IgD-negative memory B cell (primary cell): ENCODE results near the gene ALDH7A1. TPM values are rescaled to one million over a fixed set of nuclear protein-coding genes. Genes with fewer than 3 reads are reported as not detected.
"Not testable (repeated sequence)": the region's sequence is repeated elsewhere in the genome, so short reads cannot be mapped to it uniquely, and the experiment has no call there.

Experiments used
- H3K27ac Mint-ChIP-seq, 3 donors: one replicate each; pipeline ENCODE4 v1.8.0; 2020 to 2022; ENCODE audit warnings: mild to moderate bottlenecking in 3 of 3, mixed read lengths in 3 of 3, moderate library complexity in 1 of 3
- H3K27me3 Mint-ChIP-seq: one replicate; pipeline ENCODE4 v1.8.0; 2021; ENCODE audit warnings: mixed read lengths
- H3K36me3 Mint-ChIP-seq: one replicate; pipeline ENCODE4 v1.8.0; 2020; ENCODE audit warnings: mild to moderate bottlenecking, mixed read lengths
- H3K4me1 Mint-ChIP-seq, 3 donors: one replicate each; pipeline ENCODE4 v1.8.0; 2020 to 2022; ENCODE audit warnings: mixed read lengths in 3 of 3, mild to moderate bottlenecking in 1 of 3
- H3K4me3 Mint-ChIP-seq, 4 donors: one replicate each; pipeline ENCODE4 v1.8.0; 2020 to 2022; ENCODE audit warnings: mild to moderate bottlenecking in 4 of 4, mixed read lengths in 4 of 4, moderate library complexity in 3 of 4
- H3K9me3 Mint-ChIP-seq, 3 donors: one replicate each; pipeline ENCODE4 v1.8.0; 2020 to 2021; ENCODE audit warnings: mixed read lengths in 3 of 3, mild to moderate bottlenecking in 1 of 3
- polyA plus RNA-seq: library from polyadenylated mRNA; unstranded; fragments of 300-500 nt; fragmentation: Illumina TruSeq; gene quantifications from one replicate; pipeline ENCODE4 v1.2.3, GENCODE V29; 2021

ALDH7A1 gene
- polyA plus RNA-seq, 1 donor from 2014 or later: 5.6 TPM

DNA sequence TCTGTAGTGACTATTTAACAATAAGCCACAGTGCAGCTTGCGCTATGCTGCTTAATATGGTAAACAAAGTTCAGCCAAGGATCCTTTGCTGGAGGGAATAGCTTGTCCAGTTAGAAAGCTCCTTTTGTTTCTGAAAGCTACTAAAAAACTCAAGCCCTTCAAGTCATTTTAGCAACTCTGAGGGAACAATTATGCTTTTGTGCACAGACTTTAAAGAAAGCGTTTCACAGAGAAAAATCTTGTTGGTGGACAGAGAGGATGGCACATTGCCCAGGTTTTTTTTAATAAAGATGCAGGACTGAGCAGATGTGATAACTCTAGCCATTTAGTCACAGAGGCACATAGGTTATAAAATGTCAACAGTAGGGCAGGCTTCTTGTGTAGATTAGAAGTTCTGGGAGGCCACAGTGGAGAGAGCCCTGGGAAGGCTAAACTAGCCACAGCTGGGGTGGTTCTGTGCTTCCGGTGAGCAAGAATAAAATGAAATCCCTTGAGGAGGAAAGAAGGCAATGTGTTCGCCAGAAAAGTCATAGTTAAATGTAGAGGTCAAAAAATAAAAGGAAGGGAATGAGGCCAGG is 63.4 kb downstream of the ALDH7A1 start:
- H3K4me1 Mint-ChIP-seq: no peaks in the 10 kb centered on the region
- H3K36me3 Mint-ChIP-seq: no peaks in the 10 kb centered on the region
- H3K4me3 Mint-ChIP-seq: no peak overlapping the region
- peaks cover 0 to 2% (median 0%) of the 10 kb centered on the region in 3 donors for H3K9me3 Mint-ChIP-seq
- peaks cover 3% of the 10 kb centered on the region for H3K27me3 Mint-ChIP-seq
- H3K27ac Mint-ChIP-seq: no peak overlapping the region

DNA sequence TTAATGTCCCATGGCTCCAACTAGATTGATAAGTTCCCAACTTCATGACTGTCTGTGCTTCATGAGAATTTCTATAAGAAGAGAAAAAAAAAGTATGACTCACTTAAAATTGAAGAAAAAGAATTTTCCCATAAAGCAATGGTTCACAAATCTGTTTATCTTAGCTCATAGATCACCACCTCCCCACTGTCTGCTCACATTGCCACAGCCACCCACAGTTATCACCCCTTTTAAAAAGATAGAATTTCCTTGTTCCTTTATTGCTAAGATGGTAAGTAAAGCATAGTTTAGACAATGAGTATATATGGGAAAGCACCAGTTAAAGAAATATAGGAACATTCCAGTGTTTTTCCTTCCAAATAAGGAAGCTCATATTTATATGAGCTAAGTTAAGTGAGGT is 67.1 kb downstream of the ALDH7A1 start:
- Mint-ChIP-seq H3K36me3 (no peaks in the 10 kb centered on the region), H3K27ac (no peak overlapping the region), H3K9me3 (peaks cover 0 to 2% (median 0%) of the 10 kb centered on the region in 3 donors), H3K27me3 (peaks cover 5% of the 10 kb centered on the region), H3K4me3 (no peak overlapping the region), H3K4me1 (no peaks in the 10 kb centered on the region)

DNA sequence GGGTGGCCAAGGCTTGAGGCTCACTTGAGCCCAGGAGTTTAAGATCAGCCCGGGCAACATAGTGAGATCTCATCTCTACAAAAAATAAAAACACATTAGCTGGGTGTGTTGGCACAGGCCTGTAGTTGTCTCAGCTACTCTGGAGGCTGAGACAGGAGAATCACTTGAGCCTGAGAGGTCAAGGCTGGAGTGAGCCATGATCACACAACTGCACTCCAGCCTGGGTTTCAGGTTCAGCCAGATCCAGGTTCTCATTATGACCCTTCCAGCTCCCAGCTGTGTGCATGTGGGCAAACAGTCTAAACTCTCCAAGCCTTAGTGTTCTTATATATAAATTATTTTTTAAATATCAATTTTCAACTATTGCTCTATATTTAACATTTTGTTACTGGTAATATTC is 67.9 kb downstream of the ALDH7A1 start:
- Mint-ChIP-seq H3K27me3 (peaks cover 5% of the 10 kb centered on the region), H3K9me3 (peaks cover 0 to 2% (median 0%) of the 10 kb centered on the region in 3 donors), H3K27ac (no peak overlapping the region), H3K36me3 (no peaks in the 10 kb centered on the region), H3K4me3 (no peak overlapping the region), H3K4me1 (no peaks in the 10 kb centered on the region)

DNA sequence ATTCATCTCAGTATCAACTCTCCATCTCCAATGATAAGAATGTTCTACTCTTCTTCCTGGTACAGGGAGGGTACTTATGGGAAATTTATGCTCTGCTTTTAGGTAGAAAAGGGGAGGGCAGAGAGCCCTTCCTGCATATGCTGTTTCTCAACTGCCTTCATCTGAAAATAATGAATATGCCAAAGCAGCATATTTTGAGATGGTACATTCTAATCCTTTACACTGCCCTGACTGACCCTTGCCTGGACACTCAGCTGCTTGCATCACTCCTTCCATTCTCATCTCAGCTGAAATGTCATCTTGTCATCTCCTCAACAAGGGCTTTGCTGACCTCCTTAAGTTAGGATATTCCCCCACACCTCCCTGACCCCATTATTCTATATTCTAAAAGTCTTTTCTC is 68.5 kb downstream of the ALDH7A1 start:
- no peak overlapping the region for H3K27ac Mint-ChIP-seq

DNA sequence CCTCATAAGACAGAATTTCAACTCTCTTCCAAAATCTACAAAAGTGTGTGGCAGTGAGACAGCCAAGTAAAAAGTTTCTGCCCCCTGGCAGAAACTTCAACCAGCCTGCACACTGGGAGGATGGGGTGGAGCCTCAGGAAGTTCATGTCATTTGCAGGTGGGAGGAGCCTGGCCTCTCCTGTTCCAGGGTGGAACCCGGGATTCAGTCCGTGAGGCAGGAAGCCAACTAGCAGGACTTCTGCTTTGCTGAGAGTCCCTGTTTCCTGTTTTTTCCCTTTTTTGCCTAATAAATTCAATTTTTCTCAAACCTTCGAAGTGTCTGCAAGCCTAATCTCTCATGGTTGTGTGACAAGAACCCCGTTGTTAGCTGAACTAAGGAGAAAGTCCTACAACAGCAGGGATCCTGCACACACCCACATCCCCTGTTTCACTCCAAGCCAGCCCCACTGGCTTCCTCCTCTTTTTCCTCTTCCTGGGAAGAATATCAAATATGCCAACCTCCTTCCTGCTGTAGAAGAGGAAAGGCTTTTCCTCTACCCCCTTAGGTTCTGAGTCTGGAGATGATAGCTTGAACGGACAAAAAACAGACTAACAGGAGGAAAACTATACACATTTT is 69.3 kb downstream of the ALDH7A1 start:
- Mint-ChIP-seq H3K27me3 (peaks cover 5% of the 10 kb centered on the region), H3K9me3 (peaks cover 0 to 2% (median 0%) of the 10 kb centered on the region in 3 donors), H3K27ac (no peak overlapping the region), H3K36me3 (no peaks in the 10 kb centered on the region), H3K4me1 (no peaks in the 10 kb centered on the region), H3K4me3 (no peak overlapping the region)

More for the DNA sequence above, 68.5 kb downstream of the ALDH7A1 start:
- Mint-ChIP-seq H3K27me3 (peaks cover 5% of the 10 kb centered on the region), H3K36me3 (no peaks in the 10 kb centered on the region), H3K9me3 (peaks cover 0 to 2% (median 0%) of the 10 kb centered on the region in 3 donors), H3K4me3 (no peak overlapping the region), H3K4me1 (no peaks in the 10 kb centered on the region)

DNA sequence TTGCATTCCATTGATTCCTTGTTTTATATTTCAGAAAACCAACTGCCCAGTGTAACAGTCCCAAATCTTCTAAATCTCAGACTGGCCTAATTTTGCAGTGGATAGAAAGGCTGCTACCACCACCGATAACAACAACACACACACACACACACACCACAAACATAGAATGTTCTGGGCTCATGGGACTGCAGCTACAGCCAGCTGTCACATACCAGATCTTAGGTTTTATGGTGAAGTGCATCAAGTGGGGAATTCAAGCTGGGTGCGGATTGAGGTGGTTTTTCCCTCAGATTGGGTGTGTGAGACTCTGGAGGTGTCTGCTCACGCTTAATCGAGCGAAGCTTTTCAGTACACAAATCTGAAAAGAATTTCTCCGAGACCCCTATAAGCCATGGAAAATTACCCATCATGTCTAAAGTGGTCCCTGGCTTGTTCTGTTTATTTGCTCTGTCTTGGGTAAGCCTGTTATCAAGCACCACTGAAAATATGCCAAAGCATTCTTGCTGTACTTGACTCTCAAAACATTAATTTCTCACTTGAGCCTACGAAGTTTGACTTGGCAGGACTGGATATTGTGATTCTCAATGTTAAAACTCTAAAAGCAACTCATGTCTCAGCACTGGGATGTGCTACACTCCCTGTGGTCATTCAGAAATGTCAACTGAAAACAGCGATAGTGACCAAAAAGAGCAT is 71.1 kb downstream of the ALDH7A1 start:
- H3K27me3 Mint-ChIP-seq: peaks cover 9% of the 10 kb centered on the region
- H3K9me3 Mint-ChIP-seq: peaks cover 0 to 2% (median 0%) of the 10 kb centered on the region in 3 donors
- H3K4me1 Mint-ChIP-seq: no peaks in the 10 kb centered on the region
- peak overlapping the region in 1 of 3 donors; percentile 5 for H3K27ac Mint-ChIP-seq
- no peaks in the 10 kb centered on the region for H3K36me3 Mint-ChIP-seq
- H3K4me3 Mint-ChIP-seq: no peak overlapping the region

DNA sequence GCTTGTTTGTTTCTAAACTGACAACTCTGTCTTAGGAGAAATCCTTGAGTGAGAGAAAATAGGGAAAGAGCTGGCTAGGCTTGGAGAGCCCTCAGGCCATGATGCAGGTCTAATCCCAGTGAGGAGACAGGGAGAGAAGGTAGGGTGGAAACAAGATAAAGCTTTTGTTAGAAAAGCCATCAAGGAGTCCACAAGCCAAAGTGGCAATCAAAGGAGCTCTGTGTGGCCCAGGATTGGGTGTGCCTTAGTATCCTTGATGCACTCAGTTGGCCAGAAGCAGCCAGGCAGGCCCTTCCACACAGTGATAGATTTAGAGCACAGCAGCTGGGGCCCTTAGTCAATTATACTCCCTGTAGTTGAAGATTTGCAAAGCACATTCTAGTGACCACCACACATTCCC is 73.9 kb downstream of the ALDH7A1 start:
- Mint-ChIP-seq H3K4me3 (no peak overlapping the region), H3K27me3 (peaks cover 6% of the 10 kb centered on the region)

DNA sequence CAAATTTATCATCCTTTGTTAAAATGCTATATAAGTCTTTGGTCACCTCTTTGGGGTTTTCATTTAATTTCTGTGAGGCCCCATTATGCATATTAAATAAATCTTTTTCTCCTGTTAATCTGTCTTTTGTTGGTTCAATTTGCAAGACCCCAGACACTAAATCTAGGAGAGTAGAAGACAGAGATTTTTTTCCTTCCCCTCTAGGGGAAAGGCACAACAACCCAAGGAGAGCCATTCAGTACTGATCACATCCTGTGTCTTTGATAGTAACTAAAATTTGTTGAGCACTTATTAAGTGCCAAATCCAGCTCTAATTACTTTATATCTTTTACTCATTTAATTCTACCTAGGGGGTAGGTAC is 74.4 kb downstream of the ALDH7A1 start:
- no peak overlapping the region for H3K27ac Mint-ChIP-seq
- H3K9me3 Mint-ChIP-seq: no peaks in the 10 kb centered on the region
- peaks cover 6% of the 10 kb centered on the region for H3K27me3 Mint-ChIP-seq
- no peaks in the 10 kb centered on the region for H3K4me1 Mint-ChIP-seq
- no peaks in the 10 kb centered on the region for H3K36me3 Mint-ChIP-seq
- H3K4me3 Mint-ChIP-seq: no peak overlapping the region

More for the DNA sequence above, 73.9 kb downstream of the ALDH7A1 start:
- no peaks in the 10 kb centered on the region for H3K9me3 Mint-ChIP-seq
- H3K27ac Mint-ChIP-seq: no peak overlapping the region
- H3K36me3 Mint-ChIP-seq: no peaks in the 10 kb centered on the region
- H3K4me1 Mint-ChIP-seq: no peaks in the 10 kb centered on the region

DNA sequence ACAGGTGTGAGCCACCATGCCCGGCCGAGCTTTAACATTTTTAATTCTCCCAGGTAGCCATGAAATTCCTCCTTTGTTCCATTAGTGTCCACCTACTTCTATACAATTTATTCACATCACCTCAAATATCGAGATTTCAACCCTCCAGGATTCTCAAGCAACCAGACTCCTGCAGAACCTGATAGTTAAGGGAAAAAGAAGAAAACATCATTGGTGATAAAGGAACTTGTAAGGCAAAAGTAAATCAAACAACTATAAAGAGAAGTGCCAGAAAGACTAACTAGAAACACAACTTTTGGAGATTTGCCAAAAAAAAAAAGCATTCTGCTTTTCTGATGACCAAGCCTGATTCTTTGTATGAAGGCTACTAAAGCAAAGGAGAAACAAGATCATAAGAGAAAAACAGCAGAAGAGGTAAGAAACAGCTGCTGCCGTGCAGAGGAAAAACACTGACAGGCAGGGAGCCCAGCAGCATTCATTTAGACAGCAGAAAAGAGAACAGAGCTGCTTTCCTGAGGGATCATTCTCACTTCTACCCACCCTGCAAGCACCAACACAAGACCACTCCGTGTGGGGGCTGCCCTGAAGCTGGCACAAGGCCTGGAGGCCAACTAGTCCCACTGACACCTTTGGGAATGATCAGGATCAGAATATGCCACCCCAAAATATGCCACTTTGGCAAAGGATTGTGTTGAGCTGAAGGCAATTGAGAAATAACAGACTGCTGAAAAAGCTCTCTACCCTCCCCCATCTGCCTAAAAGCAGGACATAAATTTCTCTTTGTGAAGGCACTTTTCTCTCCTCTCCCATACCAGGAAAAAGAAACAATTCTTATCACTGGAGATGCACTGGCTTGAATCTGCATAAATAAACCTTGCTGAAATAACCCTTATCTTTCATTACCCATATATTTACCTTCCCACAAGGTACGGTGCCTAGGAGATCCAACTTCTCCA is 75.1 kb downstream of the ALDH7A1 start:
- H3K4me3 Mint-ChIP-seq: no peak overlapping the region
- H3K36me3 Mint-ChIP-seq: no peaks in the 10 kb centered on the region
- no peak overlapping the region for H3K27ac Mint-ChIP-seq
- peaks cover 6% of the 10 kb centered on the region for H3K27me3 Mint-ChIP-seq
- no peaks in the 10 kb centered on the region for H3K9me3 Mint-ChIP-seq
- no peaks in the 10 kb centered on the region for H3K4me1 Mint-ChIP-seq

DNA sequence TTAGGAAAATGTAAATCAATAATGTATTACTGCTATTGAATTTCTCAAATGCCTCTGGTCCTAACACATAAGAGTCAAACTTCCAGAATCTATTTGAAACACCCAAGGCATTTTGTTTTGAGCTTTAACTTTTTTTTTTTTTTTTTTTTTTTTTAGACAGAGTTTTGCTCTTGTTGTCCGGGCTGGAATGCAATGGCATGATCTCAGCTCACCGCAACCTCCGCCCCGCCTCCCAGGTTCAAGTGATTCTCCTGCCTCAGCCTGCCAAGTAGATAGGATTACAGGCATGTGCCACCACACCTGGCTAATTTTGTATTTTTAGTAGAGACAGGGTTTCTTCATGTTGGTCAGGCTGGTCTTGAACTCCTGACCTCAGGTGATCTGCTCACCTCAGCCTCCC is 75.8 kb downstream of the ALDH7A1 start:
- H3K27ac Mint-ChIP-seq, H3K4me3 Mint-ChIP-seq, H3K9me3 Mint-ChIP-seq, H3K4me1 Mint-ChIP-seq, H3K36me3 Mint-ChIP-seq, H3K27me3 Mint-ChIP-seq: not testable (repeated sequence)

DNA sequence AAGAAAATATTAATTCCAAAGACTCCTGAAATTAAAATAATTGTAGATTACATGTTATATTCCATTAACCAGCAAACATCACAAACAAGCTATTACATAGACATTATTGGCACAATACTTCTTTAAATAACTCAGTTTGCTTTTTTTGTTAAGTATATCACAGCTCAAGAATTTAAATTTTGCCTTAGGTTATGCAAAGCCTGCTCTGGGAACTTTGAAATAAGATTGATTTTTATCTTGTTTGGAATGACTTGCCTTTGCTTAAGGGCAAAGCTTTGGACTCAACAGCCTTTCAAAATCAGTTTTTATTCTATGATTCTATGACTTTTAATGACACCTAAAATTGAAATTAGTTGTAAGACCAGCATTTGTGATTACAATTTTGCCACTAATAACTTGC is 78.2 kb downstream of the ALDH7A1 start:
- Mint-ChIP-seq H3K36me3 (no peaks in the 10 kb centered on the region), H3K27ac (no peak overlapping the region), H3K27me3 (peaks cover 9% of the 10 kb centered on the region), H3K4me1 (no peaks in the 10 kb centered on the region), H3K4me3 (no peak overlapping the region), H3K9me3 (no peaks in the 10 kb centered on the region)

DNA sequence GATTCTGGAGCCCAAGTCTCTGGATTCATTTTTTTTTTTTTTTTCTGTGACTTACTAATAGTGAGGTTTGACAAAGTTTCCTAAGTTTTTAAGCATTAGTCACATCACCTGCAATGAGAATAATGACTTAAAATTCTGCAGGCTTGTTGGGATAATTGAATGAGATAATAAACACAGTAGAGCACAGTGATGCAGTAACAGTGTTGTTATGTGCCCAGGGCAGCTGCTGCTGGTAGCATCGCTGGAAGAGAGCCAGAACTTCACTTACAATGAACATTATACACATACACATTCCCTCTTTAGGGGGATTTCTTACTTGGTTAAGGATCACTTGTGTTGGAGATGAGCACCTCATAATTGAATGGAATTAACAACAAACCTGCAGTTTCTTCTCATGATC is 78.9 kb downstream of the ALDH7A1 start:
- Mint-ChIP-seq H3K9me3 (no peaks in the 10 kb centered on the region), H3K36me3 (no peaks in the 10 kb centered on the region), H3K27me3 (peaks cover 9% of the 10 kb centered on the region), H3K4me1 (no peaks in the 10 kb centered on the region), H3K27ac (no peak overlapping the region), H3K4me3 (no peak overlapping the region)

DNA sequence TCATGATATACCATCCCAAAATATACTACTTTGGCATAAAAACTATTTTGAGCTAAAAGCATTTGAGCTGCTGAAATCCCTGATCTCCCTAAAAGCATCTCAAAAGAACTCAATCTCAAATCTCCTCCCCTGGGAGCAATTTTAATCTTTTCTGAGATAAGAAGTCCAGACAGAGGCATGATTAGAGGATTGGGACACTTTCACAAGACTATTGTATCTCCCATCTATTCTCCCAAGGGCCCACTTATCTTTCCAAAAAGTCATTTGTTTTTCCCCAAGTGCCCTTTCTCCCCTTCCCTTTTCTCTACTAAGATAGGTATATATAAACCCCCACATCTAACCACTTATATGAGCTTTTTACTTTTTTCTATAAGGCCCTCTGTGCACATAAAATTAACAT is 79.7 kb downstream of the ALDH7A1 start:
- peak overlapping the region in 1 of 4 donors; percentile 50 for H3K4me3 Mint-ChIP-seq
- H3K9me3 Mint-ChIP-seq: no peaks in the 10 kb centered on the region
- no peaks in the 10 kb centered on the region for H3K4me1 Mint-ChIP-seq
- H3K27ac Mint-ChIP-seq: no peak overlapping the region
- no peaks in the 10 kb centered on the region for H3K36me3 Mint-ChIP-seq
- H3K27me3 Mint-ChIP-seq: peaks cover 9% of the 10 kb centered on the region

DNA sequence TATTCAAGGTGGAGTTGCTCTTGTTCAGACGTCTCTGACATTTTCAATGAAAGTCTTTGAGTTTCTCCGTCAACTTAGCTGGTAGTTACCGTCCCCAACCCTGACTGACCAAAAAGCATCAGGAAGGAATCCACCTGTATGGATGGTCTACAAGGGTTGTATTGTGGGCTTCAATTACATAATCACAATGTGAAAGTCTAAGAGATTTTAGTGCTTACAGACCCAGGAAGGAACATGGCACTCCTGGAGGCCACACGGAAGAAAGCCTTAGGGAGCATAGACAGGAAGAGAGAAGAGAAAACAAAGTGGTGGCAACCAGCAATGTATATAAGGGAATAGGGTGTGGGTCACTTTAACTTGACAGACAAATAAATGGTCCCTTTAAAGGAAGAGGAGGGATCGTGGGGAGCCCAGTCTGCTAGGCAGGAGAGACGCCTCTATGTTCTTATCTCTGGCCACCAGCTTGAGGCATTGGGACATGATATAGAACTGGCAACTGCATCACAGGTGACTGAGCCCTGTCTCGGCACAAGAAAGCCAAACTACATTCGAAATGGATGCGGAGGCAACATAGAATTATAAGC is 80.4 kb downstream of the ALDH7A1 start:
- H3K36me3 Mint-ChIP-seq: no peaks in the 10 kb centered on the region
- H3K9me3 Mint-ChIP-seq: no peaks in the 10 kb centered on the region
- H3K4me1 Mint-ChIP-seq: no peaks in the 10 kb centered on the region
- H3K27me3 Mint-ChIP-seq: peaks cover 7% of the 10 kb centered on the region
- H3K4me3 Mint-ChIP-seq: no peak overlapping the region
- no peak overlapping the region for H3K27ac Mint-ChIP-seq

DNA sequence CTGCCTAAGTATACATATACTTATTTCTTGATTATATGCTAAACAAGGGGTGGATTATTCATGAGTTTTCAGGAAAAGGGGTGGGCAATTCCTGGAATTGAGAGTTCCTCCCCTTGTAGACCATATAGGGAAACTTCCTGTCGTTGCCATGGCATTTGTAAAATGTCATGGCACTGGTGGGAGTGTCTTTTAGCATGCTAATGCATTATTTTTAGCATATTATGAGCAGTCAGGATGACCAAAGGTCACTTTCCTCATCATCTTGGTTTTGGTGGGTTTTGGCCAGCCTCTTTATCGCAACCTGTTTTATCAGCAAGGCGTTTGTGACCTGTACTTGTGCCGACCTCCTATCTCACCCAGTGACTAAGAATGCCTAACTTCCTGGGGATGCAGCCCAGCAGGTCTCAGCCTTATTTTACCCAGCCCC is 80.9 kb downstream of the ALDH7A1 start:
- Mint-ChIP-seq H3K27me3 (peaks cover 5% of the 10 kb centered on the region), H3K9me3 (no peaks in the 10 kb centered on the region), H3K4me3 (no peak overlapping the region), H3K27ac (no peak overlapping the region), H3K4me1 (peaks cover 0 to 1% (median 0%) of the 10 kb centered on the region in 3 donors), H3K36me3 (no peaks in the 10 kb centered on the region)
